ENCODE measurements around the gene WNT9B. TPM values are rescaled to one million over a fixed set of nuclear protein-coding genes. Genes with fewer than 3 reads are reported as not detected.
A peak's percentile ranks its signal among the peaks of the same experiment; 100 is the strongest.

WNT9B gene
- total and polyA plus RNA-seq, 9 of the 15 experiments (the other 6 are each of a cell fraction or from before 2014, with no cell fraction given), result not detected

- Histone ChIP-seq H3K9me3 (replicated peaks; ENCODE audit: control insufficient read depth, insufficient read depth, low read depth, low read length) (peaks cover under 1% of the 10 kb centered on the region; the same call in 1 of the 2 replicates), H3K79me2 (ENCODE audit: control insufficient read depth, insufficient read depth, low read length) (no peaks in the 10 kb centered on the region), H3K4me1 (replicated peaks in 1 of 2; ENCODE audit: control insufficient read depth in 2 of 2, insufficient read depth in 2 of 2, low read length in 2 of 2) (peaks cover 3 to 11% of the 10 kb centered on the region in 2 experiments; a peak in 4 of 5 replicates), H2AFZ (ENCODE audit: low read depth, low read length) (no peak overlapping the region), H3K27ac (ENCODE audit: extremely low read depth, low read depth, low read length) (no peak overlapping the region), H3K4me3 (no peak overlapping the region), H3K9ac (ENCODE audit: insufficient read depth in 1 of 2, low read depth in 2 of 2, low read length in 2 of 2) (peak overlapping the region in 1 of 2 experiments; percentile 4; a peak in 1 of 4 replicates), H4K20me1 (replicated peaks; ENCODE audit: control insufficient read depth, insufficient read depth, low read length) (no peaks in the 10 kb centered on the region), H3K9me1 (ENCODE audit: control insufficient read depth, insufficient read depth, low read length) (no peaks in the 10 kb centered on the region), H3K36me3 (ENCODE audit: control insufficient read depth, insufficient read depth, low read length) (no peaks in the 10 kb centered on the region), H3K4me2 (ENCODE audit: insufficient read depth, low read length) (no peak overlapping the region), H3K27me3 (ENCODE audit: control insufficient read depth in 2 of 2, insufficient read depth in 2 of 2, low read length in 2 of 2) (peaks cover 0 to 7% of the 10 kb centered on the region in 2 experiments; a peak in 3 of 5 replicates)
- POLR2A ChIA-PET, result no interaction called here
- 10% methylated on average over 4 of the region's 4 CpGs for WGBS (ENCODE audit: insufficient coverage, low coverage, missing lambda C conversion rate)
- CTCF ChIA-PET (ENCODE audit: low intra/inter-chr PET ratio), result no interaction called here
- TF ChIP-seq ETV5 (CRISPR knock-in tag; IDR thresholded peaks at IDR 0.05; ENCODE audit: low read depth) (no peak), RREB1 (CRISPR knock-in tag; IDR thresholded peaks at IDR 0.05) (no peak), HDGF (IDR thresholded peaks at IDR 0.05) (no peak), HINFP (tag; conservative IDR thresholded peaks at IDR 0.05; ENCODE audit: low read depth) (no peak), RBM39 (optimal IDR thresholded peaks at IDR 0.05; ENCODE audit: low read depth, low read length) (no peak)
- TF ChIP-seq, protein P1, sequence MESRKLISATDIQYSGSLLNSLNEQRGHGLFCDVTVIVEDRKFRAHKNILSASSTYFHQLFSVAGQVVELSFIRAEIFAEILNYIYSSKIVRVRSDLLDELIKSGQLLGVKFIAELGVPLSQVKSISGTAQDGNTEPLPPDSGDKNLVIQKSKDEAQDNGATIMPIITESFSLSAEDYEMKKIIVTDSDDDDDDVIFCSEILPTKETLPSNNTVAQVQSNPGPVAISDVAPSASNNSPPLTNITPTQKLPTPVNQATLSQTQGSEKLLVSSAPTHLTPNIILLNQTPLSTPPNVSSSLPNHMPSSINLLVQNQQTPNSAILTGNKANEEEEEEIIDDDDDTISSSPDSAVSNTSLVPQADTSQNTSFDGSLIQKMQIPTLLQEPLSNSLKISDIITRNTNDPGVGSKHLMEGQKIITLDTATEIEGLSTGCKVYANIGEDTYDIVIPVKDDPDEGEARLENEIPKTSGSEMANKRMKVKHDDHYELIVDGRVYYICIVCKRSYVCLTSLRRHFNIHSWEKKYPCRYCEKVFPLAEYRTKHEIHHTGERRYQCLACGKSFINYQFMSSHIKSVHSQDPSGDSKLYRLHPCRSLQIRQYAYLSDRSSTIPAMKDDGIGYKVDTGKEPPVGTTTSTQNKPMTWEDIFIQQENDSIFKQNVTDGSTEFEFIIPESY (CRISPR knock-in tag; IDR thresholded peaks at IDR 0.05), result no peak
- TF ChIP-seq, protein P2, sequence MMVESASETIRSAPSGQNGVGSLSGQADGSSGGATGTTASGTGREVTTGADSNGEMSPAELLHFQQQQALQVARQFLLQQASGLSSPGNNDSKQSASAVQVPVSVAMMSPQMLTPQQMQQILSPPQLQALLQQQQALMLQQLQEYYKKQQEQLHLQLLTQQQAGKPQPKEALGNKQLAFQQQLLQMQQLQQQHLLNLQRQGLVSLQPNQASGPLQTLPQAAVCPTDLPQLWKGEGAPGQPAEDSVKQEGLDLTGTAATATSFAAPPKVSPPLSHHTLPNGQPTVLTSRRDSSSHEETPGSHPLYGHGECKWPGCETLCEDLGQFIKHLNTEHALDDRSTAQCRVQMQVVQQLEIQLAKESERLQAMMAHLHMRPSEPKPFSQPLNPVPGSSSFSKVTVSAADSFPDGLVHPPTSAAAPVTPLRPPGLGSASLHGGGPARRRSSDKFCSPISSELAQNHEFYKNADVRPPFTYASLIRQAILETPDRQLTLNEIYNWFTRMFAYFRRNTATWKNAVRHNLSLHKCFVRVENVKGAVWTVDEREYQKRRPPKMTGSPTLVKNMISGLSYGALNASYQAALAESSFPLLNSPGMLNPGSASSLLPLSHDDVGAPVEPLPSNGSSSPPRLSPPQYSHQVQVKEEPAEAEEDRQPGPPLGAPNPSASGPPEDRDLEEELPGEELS (CRISPR knock-in tag; IDR thresholded peaks at IDR 0.05; ENCODE audit: borderline replicate concordance), result no peak
- in situ Hi-C loops (cut with MboI), result loop anchor here (10.0 to 25.0 kb wide), 3 partner anchors 200 to 850 kb away; partner anchors contain the start of gene STH
- FAIRE-seq (no peak), DNase-seq (ENCODE audit: extremely low read depth in 1 of 4, low spot score in 3 of 4) (no peak), ATAC-seq (no peak)
- no TSS peak for BruUV-seq (replicated peaks)
- intact Hi-C loops (cut with micrococcal nuclease), result no loop called here
These were observed 13.9 kb upstream of the WNT9B start for GRCh38 chr17:46837521-46837920.

Data from K562 (cell line).